Panc1 (cell line): ENCODE data around the gene SLCO4C1. TPM values are rescaled to one million over a fixed set of nuclear protein-coding genes. Genes with fewer than 3 reads are reported as not detected.

Experiments
- ATAC-seq: fragments of 200-7000 bp; cut with Tn5 transposase; 2 replicates; pipeline ENCODE4 v1.9.1; 2020; ENCODE audit warnings: mild to moderate bottlenecking, moderate library complexity
- BruUV-seq: library from RNA; stranded (reverse); fragments of 400-500 nt; replicated peaks from 2 replicates; lab custom pipeline; 2021; lab: Mats Ljungman, UMichigan
- CTCF ChIA-PET: fragments of 300-600 bp; sonication (Branson Sonifier 250); formaldehyde crosslinking; loops from one replicate; lab custom pipeline; 2022; ENCODE audit warnings: antibody characterized with exemption; lab: Charles Lee
- POLR2A ChIA-PET: fragments of 300-600 bp; sonication (Branson Sonifier 250); formaldehyde crosslinking; loops from one replicate; lab custom pipeline; 2022; ENCODE audit warnings: antibody characterized with exemption; lab: Charles Lee
- DNase-seq: peaks from one replicate; pipeline ENCODE4 v3.0.0-alpha.2; 2010; ENCODE audit warnings: low read depth, low spot score
- H3K27ac ChIP-seq: 2 replicates; pipeline ENCODE4 v1.5.1; 2011; ENCODE audit warnings: mild to moderate bottlenecking, low read length, inconsistent platforms
- H3K27me3 ChIP-seq: fragments of 200-500 bp; sonication (Bioruptor generic); 2 replicates; pipeline ENCODE4 v1.6.0; 2014; ENCODE audit warnings: low read length, inconsistent platforms; ENCODE audit not compliant: control insufficient read depth, insufficient read depth
- H3K36me3 ChIP-seq: fragments of 200-500 bp; sonication (Bioruptor generic); 2 replicates; pipeline ENCODE4 v1.5.1; 2014; ENCODE audit warnings: inconsistent platforms, mild to moderate bottlenecking, low read length, moderate library complexity; ENCODE audit not compliant: control insufficient read depth, insufficient read depth
- H3K4me1 ChIP-seq: 2 replicates; pipeline ENCODE4 v1.5.1; 2011; ENCODE audit warnings: inconsistent platforms, mild to moderate bottlenecking, low read length, moderate library complexity; ENCODE audit not compliant: control insufficient read depth, insufficient read depth
- H3K4me3 ChIP-seq, 2 experiments: 2 replicates each; pipeline ENCODE4 v1.5.1; 2011 to 2012; ENCODE audit warnings: low read depth in 2 of 2, low read length in 2 of 2, mild to moderate bottlenecking in 2 of 2, inconsistent platforms in 1 of 2, moderate library complexity in 1 of 2
- H3K9me3 ChIP-seq: fragments of 200-500 bp; sonication (Bioruptor generic); 2 replicates; pipeline ENCODE4 v1.5.1; 2014; ENCODE audit warnings: low read depth, mild to moderate bottlenecking, inconsistent platforms, low read length, moderate library complexity; ENCODE audit not compliant: control insufficient read depth, insufficient read depth
- CTCF ChIP-seq: fragments of 450-650 bp; IDR thresholded peaks from 2 replicates; pipeline ENCODE4 v1.5.1; 2017; ENCODE audit warnings: mild to moderate bottlenecking
- POLR2AphosphoS5 ChIP-seq: IDR thresholded peaks from 2 replicates; pipeline ENCODE4 v1.6.1; 2012; ENCODE audit warnings: mild to moderate bottlenecking, low read depth, low read length, moderate library complexity
- REST ChIP-seq, 2 experiments: IDR thresholded peaks; 2 replicates each; pipeline ENCODE4 v1.6.1; 2011 to 2012; ENCODE audit warnings: low read depth in 2 of 2, control low read depth in 1 of 2, low read length in 1 of 2, mild to moderate bottlenecking in 1 of 2, moderate library complexity in 1 of 2; ENCODE audit not compliant: insufficient read depth in 1 of 2
- SIN3A ChIP-seq: IDR thresholded peaks from 2 replicates; pipeline ENCODE4 v1.6.1; 2012; ENCODE audit warnings: low read depth, mild to moderate bottlenecking, low read length, moderate library complexity, borderline replicate concordance; ENCODE audit not compliant: insufficient read depth
- TCF7L2 ChIP-seq: IDR thresholded peaks from 2 replicates; pipeline ENCODE4 v1.6.1; 2011; ENCODE audit warnings: mild to moderate bottlenecking, low read depth, low read length, inconsistent platforms
- in situ Hi-C: cut with HindIII; loops from 2 replicates; pipeline ENCODE4 v1.10.0; 2016; ENCODE audit warnings: low sequenced_read_pairs, low pct_unique_long_range_greater_than_20kb
- intact Hi-C: fragments of 100-400 bp; cut with micrococcal nuclease; formaldehyde crosslinking; loops from one replicate; pipeline ENCODE4 v1.10.0; 2022; ENCODE audit not compliant: unreplicated experiment
- total RNA-seq: library from RNA; stranded (reverse); gene quantifications from one replicate; pipeline ENCODE4 v1.2.1, GENCODE V29; 2021; ENCODE audit not compliant: unreplicated experiment

Gene SLCO4C1
- total RNA-seq, 1 experiment from 2014 or later, result 0.90 TPM

GRCh38 chr5:102200861-102201260, 95.2 kb downstream of the SLCO4C1 start:
- TF ChIP-seq SIN3A (no peak), POLR2AphosphoS5 (no peak), CTCF (no peak), REST (IDR thresholded peaks at IDR 0.05; ENCODE audit: insufficient read depth in 1 of 2, low read depth in 2 of 2, low read length in 1 of 2) (no peak), TCF7L2 (no peak)
- DNase-seq (no peak), ATAC-seq (no peak)
- in situ Hi-C loops (no loop called here), intact Hi-C loops (no loop called here)
- ChIA-PET POLR2A (no interaction called here), CTCF (no interaction called here)
- Histone ChIP-seq H3K27me3 (no peaks in the 10 kb centered on the region), H3K36me3 (no peaks in the 10 kb centered on the region), H3K27ac (no peak overlapping the region), H3K4me3 (no peak overlapping the region), H3K9me3 (no peaks in the 10 kb centered on the region), H3K4me1 (no peaks in the 10 kb centered on the region)
- BruUV-seq, result no TSS peak

- H3K9me3 ChIP-seq, result no peaks in the 10 kb centered on the region
These were observed 99.6 kb downstream of the SLCO4C1 start for GRCh38 chr5:102196481-102196880.

More at GRCh38 chr5:102196481-102196880, 99.6 kb downstream of the SLCO4C1 start:
- no peaks in the 10 kb centered on the region for H3K36me3 ChIP-seq
- intact Hi-C loops (no loop called here), in situ Hi-C loops (no loop called here)
- ATAC-seq (no peak), DNase-seq (no peak)
- no peaks in the 10 kb centered on the region for H3K4me1 ChIP-seq
- ChIA-PET CTCF (no interaction called here), POLR2A (no interaction called here)
- H3K4me3 ChIP-seq, result no peak overlapping the region
- no peak overlapping the region for H3K27ac ChIP-seq
- no peaks in the 10 kb centered on the region for H3K27me3 ChIP-seq
- no TSS peak for BruUV-seq
- no peak for TF ChIP-seq CTCF
- no peak for TF ChIP-seq SIN3A
- no peak for TF ChIP-seq REST (IDR thresholded peaks at IDR 0.05; ENCODE audit: insufficient read depth in 1 of 2, low read depth in 2 of 2, low read length in 1 of 2)
- no peak for TF ChIP-seq TCF7L2
- TF ChIP-seq POLR2AphosphoS5, result no peak

Other genes with a start within 250 kb of the SLCO4C1 start
- gene SLCO6A1, start 202.7 kb upstream of the SLCO4C1 start, total RNA-seq, result not detected